Kidney tubule cell (primary cell): ENCODE results near the gene NDUFAF5.
"Not testable (repeated sequence)": the region's sequence is repeated elsewhere in the genome, so short reads cannot be mapped to it uniquely, and the experiment has no call there.

ENCODE experiments used
- DNase-seq: peaks from one replicate; pipeline ENCODE4 v3.0.0-alpha.2; 2018; ENCODE audit warnings: low spot score

The NDUFAF5 gene, protein sequence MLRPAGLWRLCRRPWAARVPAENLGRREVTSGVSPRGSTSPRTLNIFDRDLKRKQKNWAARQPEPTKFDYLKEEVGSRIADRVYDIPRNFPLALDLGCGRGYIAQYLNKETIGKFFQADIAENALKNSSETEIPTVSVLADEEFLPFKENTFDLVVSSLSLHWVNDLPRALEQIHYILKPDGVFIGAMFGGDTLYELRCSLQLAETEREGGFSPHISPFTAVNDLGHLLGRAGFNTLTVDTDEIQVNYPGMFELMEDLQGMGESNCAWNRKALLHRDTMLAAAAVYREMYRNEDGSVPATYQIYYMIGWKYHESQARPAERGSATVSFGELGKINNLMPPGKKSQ

DNA sequence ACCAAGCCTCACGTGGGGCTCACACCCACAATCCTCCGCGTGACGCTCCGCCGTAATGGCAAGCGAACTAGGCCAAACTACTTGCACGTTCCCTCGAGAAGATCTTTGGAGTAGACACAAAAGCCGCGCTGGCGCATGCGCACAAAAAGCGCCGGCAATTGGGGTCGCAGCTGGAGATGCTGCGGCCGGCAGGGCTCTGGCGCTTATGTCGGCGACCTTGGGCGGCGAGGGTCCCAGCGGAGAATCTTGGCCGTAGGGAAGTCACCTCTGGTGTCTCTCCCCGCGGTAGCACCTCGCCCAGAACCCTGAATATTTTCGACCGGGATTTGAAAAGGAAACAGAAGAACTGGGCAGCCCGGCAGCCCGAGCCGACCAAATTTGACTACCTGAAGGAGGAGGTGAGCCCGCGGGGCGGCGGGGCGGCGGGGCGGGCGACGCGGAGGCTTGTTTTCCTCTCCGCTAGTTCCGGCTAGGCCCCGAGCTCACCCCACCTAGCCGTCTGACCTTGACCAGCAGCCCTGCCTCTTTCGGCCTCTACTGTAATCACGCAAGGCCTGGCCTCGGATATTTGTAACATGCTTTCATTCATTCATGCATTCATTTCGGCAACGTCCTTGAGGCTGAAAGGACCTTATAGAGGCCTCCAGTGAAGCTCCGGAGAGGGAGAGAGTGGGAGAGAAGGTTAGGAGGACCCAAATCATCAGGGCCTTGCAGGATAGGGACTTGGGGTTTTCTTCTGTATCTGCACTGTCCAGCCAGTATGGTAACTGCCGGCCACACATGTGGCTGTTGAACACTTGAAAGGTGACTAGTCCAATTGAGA, at the start of gene NDUFAF5, which contains the start of gene ESF1:
NDUFAF5 (plus strand) TSS at position 136 of the 823 bp plus-strand sequence; CDS start at position 177, 41 bp downstream.
ESF1 (minus strand) TSS at position 27 of the 823 bp plus-strand sequence. CDS start 1,779 bp downstream, outside the sequence.
- peak; percentile 97 for DNase-seq

DNA sequence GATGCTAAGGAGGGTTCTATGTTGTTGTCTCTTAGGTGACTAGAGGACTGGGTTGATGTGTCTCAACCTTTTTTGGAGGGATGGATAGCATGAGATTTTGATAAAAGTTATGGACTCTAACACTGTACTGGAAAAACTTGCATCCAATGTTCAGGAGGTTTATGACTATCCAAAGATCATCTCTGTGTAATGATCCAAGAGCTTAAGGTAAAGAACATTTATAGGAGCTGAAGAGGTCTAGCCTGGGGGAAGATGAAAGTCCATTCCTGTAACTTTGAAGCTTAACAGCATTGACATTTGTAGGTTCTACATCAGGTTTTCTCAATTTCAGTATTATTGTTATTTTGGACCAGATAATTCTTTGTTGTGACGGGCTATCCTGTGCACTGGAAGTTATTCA, 49.0 kb upstream of the NDUFAF5 start:
- no peak for DNase-seq

DNA sequence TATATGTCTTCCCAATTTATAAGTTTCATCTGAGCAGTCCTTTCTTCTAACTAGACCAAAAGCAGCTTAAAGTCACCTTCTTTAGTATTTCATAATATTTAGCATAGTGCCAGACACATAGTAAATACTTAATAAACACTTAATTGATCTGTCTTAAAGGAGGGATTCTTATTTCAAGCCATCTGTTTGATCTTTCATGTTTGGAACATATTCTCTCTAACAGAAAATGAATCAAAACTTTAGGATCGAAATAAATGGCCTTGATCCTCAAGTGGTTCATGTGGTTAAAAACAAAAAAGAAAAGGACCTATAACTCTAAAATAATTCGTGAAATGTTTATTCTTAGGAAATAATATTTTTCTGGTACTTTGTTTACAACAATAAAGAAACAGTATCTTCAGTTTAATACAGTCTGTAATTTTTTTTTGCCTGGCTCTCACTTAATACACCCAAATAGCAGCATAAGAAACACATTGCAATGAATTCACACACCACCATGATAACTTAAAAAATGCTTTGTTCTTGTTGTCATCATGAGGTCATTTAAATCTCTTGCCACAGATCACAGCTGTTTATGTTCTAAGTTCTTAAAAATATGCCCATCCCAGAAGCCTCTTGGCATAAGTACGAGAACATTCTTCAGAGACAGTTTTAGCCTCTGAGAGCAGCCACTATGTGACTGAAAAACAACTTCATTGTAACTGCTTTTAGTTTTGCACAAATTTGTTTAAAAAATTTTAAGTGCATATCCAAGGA, 48.2 kb upstream of the NDUFAF5 start:
- no peak for DNase-seq

DNA sequence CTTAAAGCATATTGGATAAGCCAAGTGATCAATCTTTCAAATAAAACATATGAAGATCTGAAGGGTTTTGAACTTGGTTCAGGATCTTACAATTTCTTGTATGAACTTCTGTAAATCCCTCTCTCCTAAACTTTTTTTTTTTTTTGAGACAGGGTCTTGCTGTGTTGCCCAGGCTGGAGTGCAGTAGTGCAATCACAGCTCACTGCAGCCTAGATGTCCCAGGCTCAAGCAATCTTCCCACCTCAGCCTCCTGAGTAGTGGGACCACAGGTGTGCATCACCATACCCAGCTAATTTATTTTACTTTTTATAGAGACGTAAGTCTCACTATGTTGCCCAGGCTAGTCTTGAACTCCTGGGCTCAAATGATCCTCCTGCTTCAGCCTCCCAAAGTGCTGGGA, 46.6 kb upstream of the NDUFAF5 start:
- DNase-seq, result not testable (repeated sequence)

DNA sequence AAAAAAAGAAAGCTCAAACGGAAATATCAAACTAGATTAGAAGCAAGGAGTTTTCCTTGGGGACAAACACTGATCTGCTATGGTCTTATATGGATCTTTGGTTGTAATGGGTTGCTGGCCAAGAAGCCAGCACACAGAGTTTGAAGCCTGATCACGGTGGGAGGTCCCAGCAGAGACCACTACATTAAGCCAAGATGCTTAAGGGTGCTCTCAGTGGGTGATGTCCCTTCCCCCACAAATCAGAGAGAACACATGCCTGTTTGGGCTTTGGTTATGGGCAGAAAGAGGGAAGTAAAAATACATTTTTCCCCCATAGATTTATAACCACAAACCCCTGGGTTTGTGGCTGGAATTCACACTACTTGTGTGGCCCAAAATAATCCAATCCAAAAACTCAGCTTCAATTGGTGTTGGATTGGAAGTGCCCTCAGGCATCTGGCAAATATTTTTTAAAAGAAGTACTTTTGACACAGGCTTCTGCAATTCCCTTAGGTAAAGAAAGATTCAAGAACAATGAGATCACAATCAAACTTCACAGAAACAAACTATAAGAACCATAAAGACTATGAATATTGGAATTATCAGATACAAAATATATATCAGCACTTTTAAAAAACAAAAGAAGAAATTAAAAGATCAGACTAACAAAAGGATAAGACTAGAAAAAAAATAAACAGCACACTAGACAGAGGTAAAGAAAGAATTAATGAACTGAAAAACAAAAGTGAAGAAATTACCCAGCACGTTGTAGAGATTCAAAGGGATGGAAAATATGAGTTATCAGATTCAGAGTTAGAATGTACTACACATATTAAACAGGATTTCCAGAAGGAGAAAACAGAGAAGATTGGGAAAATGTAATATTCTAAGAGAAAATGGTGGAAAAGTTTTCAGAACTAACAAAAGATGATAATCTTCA, 44.8 kb upstream of the NDUFAF5 start:
- no peak for DNase-seq

DNA sequence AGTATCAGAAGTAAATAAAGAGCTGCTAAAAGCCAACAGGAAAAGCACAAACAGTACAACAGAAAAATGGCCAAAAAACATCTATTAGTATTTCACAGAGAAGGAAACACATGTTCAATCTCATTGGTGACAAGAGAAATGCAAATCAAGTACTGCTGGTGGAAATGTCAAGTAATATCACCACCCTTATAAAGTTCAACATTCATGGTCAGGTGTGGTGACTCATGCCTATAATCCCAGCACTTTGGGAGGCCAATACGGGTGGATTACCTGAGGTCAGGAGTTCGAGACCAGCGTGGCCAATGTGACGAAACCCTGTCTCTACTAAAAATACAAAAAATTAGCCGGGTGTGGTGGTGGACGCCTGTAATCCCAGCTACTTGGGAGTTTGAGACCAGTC, 42.9 kb upstream of the NDUFAF5 start:
- no peak for DNase-seq

DNA sequence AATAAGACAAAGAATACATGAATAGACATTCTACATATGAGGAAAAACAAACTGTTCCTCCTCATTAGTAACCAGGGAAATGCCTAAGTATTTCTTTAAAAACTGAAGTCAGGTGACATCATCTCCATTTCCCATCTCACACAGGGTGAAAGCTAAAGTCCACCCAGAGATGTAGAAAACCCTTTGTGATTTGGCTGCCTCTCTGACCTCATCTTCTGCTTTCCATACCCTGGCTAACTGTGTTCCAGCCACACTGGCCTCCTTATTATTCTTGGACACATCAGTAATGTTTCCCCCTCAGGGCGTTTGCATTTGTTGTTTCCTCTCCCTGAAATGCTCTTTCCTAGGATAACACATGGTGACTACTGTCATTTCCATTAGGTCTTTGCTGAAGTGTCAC, 40.5 kb upstream of the NDUFAF5 start:
- DNase-seq, result peak; percentile 27

DNA sequence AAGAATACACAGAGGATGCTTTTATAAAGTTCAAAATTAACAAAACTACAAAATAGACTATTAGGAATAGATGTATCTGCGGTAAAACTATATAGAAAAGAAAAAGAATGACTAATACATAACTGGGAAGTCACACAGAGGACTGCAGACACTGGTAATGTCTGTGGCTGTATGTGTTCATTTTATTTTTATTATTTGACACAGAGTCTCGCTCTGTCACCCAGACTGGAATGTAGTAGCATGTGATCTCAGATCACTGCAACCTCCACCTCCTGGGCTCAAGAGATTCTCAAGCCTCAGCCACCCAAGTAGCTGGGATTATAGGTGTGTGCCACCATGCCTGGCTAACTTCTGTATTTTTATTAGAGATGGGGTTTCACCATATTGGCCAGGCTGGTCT, 39.0 kb upstream of the NDUFAF5 start:
- peak; percentile 66 for DNase-seq

DNA sequence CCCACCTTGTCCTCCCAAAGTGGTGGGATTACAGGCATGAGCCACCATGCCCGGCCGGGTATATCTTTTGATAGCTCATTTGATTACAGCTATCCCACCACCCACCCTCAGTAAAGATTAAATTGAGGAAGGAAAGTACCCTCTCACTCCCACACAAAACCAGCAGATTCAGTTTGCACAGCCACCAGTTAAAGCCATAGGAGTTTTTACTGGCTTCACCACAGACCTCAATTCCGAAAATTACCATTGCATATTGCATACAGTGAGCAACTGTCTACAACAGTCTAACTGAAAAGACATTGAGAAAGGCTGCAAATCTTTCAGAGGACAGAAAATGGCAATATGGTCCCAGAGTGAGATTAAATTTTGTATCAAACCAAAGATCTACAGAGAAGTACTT, 35.0 kb upstream of the NDUFAF5 start:
- DNase-seq, result no peak

DNA sequence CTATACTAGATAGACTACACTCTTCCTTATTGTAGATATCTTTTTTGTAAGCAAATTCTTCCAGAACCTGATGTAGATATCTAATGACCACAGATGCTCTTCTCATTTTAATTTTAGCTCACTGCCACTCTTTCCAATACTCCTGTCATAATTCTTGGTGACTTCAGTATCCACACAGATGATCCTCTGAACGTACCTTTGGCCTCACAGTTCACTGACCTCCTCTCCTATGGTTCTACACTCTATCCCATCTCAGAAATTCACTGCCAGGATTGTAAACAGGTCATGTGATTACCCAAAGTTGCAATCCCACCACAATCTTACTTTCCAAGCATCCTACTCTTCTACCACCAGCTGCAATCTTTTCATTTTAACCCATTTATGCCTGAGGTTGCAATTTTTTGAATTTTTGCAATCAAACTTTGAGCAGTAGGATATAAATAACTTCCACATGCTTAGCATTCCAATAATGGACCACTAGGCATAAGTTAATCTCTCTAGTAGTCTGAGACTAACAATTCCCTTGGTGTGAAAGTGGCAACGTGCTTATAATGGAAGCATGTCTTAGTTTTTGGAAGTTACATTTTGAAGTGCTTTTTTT, 31.3 kb upstream of the NDUFAF5 start:
- no peak for DNase-seq

DNA sequence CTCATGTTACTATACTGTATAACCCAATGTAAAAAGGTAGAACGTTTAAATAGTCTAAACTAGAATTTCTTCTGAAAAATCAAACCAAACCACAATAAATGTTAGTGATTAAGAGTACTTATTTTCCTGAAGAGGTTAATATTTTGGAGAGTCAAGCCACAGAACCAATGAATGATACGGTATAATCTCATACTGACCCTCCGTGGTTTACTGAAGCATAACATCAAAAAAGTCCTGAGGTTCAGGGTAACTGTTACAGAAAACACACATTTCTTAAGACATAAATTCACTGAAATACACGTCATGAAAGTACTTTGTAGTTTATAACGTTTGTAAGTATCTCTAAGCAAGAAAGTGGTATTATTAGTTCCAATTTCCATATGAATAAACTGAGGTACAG, 29.0 kb upstream of the NDUFAF5 start:
- no peak for DNase-seq

DNA sequence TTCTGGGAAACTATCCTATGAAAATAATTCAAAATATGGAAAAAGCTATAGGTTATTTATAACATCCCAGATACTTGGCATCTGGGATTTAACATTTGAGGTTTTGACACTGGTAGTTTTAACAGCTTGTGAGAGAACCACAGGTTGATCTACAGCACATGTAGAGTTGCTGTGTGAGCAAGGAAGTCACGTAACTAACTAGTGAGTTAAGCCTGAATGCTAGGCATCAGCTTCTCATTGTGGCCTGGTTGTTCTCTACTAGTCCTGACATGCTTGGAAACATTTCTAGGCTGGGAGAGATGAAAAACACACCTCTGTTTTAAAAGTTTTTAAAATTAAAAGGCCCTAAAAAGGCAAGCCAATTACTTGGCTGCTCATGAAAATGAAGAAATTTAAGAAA, 28.3 kb upstream of the NDUFAF5 start:
- DNase-seq, result no peak

DNA sequence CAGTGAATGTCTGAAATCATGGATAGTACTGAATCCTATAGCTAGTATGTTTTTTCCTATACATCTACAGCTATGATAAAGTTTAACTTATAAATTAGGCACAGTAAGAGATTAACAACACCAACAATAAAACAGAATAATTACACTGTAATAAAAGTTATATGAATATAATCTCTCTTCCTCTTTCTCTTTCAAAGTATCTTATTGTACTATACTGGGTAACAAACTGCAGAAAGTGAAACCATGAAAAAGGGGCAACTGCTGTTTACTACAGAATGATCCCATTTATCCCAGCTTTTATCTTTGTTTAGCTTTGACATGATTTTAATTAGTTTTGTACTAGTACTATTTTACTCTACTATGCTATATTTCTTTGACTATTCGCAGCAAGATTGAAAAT, 25.9 kb upstream of the NDUFAF5 start:
- no peak for DNase-seq

DNA sequence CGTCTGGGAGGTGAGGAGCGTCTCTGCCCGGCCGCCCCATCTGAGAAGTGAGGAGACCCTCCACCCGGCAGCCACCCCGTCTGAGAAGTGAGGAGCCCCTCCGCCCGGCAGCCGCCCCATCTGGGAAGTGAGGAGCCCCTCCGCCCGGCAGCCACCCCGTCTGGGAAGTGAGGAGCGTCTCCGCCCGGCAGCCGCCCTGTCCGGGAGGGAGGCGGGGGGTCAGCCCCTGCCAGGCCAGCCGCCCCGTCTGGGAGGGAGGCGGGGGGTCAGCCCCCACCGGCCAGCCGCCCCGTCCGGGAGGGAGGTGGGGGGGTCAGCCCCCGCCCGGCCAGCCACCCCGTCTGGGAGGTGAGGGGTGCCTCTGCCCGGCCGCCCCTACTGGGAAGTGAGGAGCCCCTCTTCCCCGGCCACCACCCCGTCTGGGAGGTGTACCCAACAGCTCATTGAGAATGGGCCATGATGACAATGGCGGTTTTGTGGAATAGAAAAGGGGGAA, 24.3 kb upstream of the NDUFAF5 start:
- DNase-seq, result not testable (repeated sequence)

DNA sequence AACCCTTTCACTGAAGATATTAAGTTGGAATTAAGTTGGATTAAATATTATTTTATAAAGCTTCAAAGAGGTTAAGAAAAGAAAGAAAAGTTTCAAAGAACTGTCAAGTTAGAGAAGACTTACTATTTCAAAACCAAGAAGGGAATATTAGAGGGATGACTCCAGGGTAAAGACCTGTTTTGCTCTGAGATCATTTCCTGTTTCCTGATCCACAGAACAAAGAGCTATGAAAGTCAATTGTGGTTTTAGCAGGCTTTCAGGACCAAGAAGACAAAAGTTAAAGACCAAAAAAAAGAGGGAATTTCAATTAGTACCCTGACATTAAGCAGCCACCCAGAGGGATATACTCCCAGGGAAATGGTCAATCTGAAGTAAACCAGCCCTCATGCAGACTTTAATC, 19.5 kb upstream of the NDUFAF5 start:
- DNase-seq, result peak; percentile 44

DNA sequence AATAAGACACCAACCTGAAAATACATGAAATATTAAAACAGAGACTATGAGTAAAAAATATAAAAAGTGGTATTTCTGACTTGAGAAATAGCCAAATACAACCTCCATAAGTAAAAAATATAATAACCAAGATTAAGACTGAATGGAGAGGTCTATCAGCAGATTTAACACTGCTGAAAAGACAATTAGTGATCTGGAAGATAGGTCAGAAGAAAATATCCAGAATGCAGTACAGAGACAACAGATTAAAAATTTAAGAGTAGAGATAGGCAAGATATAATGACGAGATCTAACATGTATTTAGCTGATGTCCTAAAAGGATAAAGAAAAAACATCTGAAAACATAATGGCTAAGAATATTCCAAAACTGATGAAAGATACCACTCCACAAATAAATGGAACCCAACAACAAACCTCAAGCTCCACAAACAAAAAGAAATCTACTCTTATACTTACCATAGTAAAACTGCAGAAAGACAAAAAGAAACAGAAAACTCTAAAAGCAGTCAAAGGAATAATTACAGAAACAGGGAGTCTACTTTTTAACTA, 18.9 kb upstream of the NDUFAF5 start:
- DNase-seq, result no peak

DNA sequence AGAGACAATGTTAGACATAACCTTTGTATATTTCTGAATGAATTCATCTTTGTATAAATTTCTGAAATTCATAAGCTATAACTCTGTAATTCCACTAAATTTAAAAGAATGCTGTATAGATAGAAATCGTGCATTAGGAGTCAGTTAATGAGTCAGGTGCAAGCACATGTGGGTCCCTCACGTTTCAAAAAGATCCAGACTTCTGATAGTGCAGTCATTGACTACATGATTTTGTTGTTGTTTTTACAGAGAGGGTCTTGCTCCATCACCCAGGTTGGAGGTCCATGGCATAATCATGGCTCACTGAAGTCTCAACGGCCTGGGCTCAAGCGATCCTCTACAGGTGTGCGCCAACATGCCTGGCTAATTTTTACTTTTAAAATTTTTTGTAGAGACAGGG, 14.7 kb upstream of the NDUFAF5 start:
- DNase-seq, result no peak

DNA sequence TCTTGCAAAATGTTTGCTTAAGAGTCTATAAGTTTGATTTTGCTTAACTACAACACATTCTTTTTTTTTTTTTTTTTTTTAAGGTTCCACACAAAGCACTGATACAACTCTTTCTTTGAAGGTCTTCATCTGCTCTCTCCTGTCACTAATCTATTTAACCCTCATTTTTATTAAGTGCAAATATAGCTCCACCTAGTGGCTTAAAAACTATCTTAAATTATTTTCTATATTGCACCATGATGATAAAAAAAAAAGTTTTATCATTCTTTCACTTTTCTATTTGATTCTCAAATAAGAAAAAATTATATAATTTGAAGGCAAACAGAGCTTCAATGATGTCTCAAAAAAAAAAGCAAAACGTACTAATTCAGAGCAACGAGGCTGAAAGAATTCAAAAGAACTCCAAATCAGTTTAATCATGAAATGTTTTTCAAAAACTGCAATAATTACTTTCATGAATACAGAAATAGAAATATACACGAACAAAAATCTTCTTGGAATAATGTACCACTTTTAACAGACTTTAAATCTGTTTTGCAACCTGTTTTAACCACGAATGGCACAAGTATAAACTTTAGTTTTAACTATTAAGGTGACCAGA, 12.9 kb upstream of the NDUFAF5 start:
- peak; percentile 40 for DNase-seq

DNA sequence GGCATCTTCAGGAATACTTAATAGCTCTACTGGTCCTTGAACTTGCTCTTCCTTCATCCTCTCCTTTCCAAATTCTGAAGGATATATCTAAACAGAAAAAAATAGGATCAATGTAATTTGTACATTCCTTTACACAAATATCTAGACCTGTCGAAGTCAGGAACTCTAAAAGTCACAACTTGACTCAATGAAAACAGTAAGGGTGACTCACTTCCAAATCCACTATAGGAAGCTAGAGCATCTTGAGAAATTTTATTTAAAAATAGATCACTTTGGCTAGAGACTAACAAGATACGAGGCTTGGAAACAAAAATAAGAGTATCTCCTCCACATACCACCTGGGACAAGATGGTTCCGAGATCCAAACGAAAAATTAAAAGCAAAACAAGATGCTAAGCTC, 12.3 kb upstream of the NDUFAF5 start:
- no peak for DNase-seq

DNA sequence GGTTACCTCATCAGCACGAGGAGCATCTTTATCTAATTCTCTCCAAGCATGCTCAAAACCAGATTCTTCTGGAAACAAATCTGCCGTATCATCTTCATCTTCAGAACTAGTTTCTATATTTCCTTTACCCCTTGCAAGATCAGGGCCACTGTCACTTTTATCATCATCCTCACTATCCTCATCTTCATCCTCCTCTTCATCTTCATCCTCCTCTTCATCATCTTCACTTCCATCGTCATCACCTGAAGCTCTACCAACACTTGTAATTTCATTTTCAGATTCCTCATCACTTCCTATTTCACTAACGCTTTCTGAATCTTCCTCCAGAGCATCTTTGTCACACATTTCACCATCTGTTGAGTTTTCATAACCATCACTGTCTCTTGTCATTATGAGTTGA, 9.0 kb upstream of the NDUFAF5 start:
- DNase-seq, result no peak
